OCI-LY3 (cell line): ENCODE results near the gene PREX1.

ENCODE experiments used
- H2AFZ ChIP-seq: fragments of 200-600, 300-600 bp; shearing (Covaris generic); 2 replicates; pipeline ENCODE4 v1.6.0; 2014; ENCODE audit warnings: antibody characterized with exemption, low read depth, low read length
- H3K27ac ChIP-seq: fragments of 200-600, 300-600 bp; sonication (generic); 2 replicates; pipeline ENCODE4 v1.5.1; 2014; ENCODE audit warnings: mild to moderate bottlenecking, low read length, moderate library complexity, mixed read lengths
- H3K27me3 ChIP-seq: fragments of 200-600, 300-600 bp; sonication (generic); 2 replicates; pipeline ENCODE4 v1.6.1; 2014; ENCODE audit warnings: low read depth, low read length, mixed read lengths
- H3K36me3 ChIP-seq: fragments of 200-600, 300-600 bp; sonication (generic); replicated peaks from 2 replicates; pipeline ENCODE3; 2014; ENCODE audit warnings: low read depth, low read length, mixed read lengths
- H3K4me1 ChIP-seq: fragments of 300-600, 200-600 bp; sonication (generic); 2 replicates; pipeline ENCODE4 v1.6.1; 2014; ENCODE audit warnings: low read length, mixed read lengths
- H3K4me2 ChIP-seq: fragments of 200-600, 300-600 bp; sonication (generic); 2 replicates; pipeline ENCODE4 v1.6.1; 2014; ENCODE audit warnings: low read length, mixed read lengths
- H3K4me3 ChIP-seq: fragments of 300-600, 200-600 bp; sonication (generic); 2 replicates; pipeline ENCODE4 v1.5.1; 2014; ENCODE audit warnings: antibody characterized with exemption, mild to moderate bottlenecking, low read length, moderate library complexity
- H3K79me2 ChIP-seq: fragments of 300-600, 200-600 bp; shearing (Covaris generic); 2 replicates; pipeline ENCODE4 v1.6.1; 2014; ENCODE audit warnings: mild to moderate bottlenecking, low read length, mixed read lengths
- H3K9ac ChIP-seq: fragments of 300-600, 200-600 bp; shearing (Covaris generic); 2 replicates; pipeline ENCODE4 v1.6.0; 2014; ENCODE audit warnings: mild to moderate bottlenecking, low read length, moderate library complexity
- H3K9me3 ChIP-seq: fragments of 200-600, 300-600 bp; shearing (Covaris generic); 2 replicates; pipeline ENCODE4 v1.6.1; 2014; ENCODE audit warnings: low read length, mixed read lengths; ENCODE audit not compliant: insufficient read depth
- H4K20me1 ChIP-seq: fragments of 200-600, 300-600 bp; sonication (generic); 2 replicates; pipeline ENCODE4 v1.6.1; 2016; ENCODE audit warnings: low read length, mixed read lengths; ENCODE audit not compliant: insufficient read depth
- EZH2phosphoT487 ChIP-seq: fragments of 200-600 bp; shearing (Covaris generic); IDR thresholded peaks from 2 replicates; pipeline ENCODE4 v1.6.1; 2018; ENCODE audit warnings: antibody characterized with exemption, mixed run types, low read depth
- TF ChIP-seq, protein P1 (sequence below): fragments of 200-600, 300-600 bp; sonication (generic); IDR thresholded peaks from 2 replicates; pipeline ENCODE4 v1.5.1; 2014; ENCODE audit warnings: antibody characterized with exemption, low read length, low read depth

Gene PREX1

DNA sequence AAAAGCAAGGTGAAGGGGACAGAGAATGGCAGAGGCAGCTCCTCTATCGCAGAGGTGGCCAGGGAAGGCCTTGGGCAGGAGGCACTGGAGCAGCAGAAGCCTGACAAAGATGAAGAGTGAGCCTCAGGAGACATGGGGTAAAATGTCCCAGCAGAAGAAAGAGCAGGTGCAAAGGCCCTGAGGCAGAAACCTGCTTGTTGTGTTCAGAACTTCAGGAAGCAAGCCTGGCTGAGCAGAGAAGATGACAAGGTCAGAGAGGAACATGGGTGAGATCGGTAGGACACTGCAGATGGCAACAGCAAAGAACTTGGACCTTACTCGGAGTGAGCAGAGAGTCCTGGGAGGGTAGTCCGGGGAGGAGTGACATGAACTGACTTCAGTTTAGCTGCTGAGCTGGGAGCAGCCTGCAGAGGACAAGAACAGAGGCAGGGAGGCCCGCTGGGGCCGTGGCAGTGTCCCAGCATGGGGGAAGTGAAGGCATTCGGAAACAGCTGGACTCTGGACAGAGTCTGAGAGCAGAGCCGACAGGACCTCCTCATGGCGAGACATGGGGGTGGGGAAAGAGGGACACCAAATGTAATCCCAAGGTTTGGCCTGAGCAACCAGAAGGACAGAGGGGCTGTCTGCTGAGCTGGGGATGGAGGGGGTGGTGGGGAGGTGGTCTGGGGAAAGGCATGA lies 106.3 kb downstream of the PREX1 start:
- Histone ChIP-seq H4K20me1 (0 out of 2 replicates have a peak, but pooled peaks cover 5% of the 10 kb centered on the region), H2AFZ (no peak overlapping the region), H3K9ac (no peak overlapping the region), H3K27me3 (no peaks in the 10 kb centered on the region), H3K27ac (no peak overlapping the region), H3K79me2 (no peaks in the 10 kb centered on the region), H3K4me2 (no peak overlapping the region), H3K36me3 (peaks cover 4% of the 10 kb centered on the region), H3K9me3 (no peaks in the 10 kb centered on the region), H3K4me3 (no peak overlapping the region), H3K4me1 (peaks cover 43% of the 10 kb centered on the region)
- TF ChIP-seq EZH2phosphoT487: no peak
- TF ChIP-seq, protein P1, sequence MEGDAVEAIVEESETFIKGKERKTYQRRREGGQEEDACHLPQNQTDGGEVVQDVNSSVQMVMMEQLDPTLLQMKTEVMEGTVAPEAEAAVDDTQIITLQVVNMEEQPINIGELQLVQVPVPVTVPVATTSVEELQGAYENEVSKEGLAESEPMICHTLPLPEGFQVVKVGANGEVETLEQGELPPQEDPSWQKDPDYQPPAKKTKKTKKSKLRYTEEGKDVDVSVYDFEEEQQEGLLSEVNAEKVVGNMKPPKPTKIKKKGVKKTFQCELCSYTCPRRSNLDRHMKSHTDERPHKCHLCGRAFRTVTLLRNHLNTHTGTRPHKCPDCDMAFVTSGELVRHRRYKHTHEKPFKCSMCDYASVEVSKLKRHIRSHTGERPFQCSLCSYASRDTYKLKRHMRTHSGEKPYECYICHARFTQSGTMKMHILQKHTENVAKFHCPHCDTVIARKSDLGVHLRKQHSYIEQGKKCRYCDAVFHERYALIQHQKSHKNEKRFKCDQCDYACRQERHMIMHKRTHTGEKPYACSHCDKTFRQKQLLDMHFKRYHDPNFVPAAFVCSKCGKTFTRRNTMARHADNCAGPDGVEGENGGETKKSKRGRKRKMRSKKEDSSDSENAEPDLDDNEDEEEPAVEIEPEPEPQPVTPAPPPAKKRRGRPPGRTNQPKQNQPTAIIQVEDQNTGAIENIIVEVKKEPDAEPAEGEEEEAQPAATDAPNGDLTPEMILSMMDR: no peak

DNA sequence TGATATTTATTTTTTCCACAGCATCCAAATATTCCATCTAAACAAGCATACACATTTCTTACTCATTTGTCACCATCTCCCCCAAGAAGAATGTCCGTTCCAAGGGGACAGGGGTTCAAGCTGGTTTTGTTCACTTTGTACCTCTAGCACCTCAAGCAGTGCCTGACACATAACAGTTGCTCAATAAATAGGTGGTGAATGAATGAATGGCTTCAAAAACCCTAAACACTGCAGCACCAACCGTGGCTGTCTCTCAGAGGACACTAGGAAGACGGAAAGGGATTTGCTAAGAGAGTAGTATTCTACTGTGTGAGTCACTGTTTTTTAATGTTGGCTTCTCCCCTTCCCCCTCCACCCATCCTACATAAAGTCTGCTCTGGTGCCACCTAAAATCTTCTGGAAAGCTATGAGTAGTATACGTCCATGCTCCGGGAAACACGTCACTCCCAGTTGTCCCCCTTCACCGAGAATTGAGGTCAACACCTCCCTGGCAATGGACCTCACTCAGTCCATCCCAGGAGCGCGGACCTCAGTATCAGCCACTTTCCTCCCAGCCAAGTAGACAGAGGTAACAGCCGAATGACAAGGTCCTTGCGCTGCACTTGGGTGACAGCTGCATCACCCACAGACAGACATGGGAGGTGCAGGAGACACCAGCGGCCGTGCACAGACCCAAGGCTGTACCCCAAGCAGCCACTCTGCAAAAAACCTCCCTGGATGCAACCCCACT lies 107.4 kb downstream of the PREX1 start:
- no peak for TF ChIP-seq EZH2phosphoT487
- TF ChIP-seq, protein P1: no peak
- Histone ChIP-seq H3K4me1 (peaks cover 45% of the 10 kb centered on the region), H2AFZ (no peak overlapping the region), H3K4me2 (no peak overlapping the region), H4K20me1 (0 out of 2 replicates have a peak, but pooled peaks cover 5% of the 10 kb centered on the region), H3K9me3 (no peaks in the 10 kb centered on the region), H3K27ac (no peak overlapping the region), H3K27me3 (no peaks in the 10 kb centered on the region), H3K9ac (no peak overlapping the region), H3K4me3 (no peak overlapping the region), H3K79me2 (no peaks in the 10 kb centered on the region), H3K36me3 (peaks cover under 1% of the 10 kb centered on the region)

DNA sequence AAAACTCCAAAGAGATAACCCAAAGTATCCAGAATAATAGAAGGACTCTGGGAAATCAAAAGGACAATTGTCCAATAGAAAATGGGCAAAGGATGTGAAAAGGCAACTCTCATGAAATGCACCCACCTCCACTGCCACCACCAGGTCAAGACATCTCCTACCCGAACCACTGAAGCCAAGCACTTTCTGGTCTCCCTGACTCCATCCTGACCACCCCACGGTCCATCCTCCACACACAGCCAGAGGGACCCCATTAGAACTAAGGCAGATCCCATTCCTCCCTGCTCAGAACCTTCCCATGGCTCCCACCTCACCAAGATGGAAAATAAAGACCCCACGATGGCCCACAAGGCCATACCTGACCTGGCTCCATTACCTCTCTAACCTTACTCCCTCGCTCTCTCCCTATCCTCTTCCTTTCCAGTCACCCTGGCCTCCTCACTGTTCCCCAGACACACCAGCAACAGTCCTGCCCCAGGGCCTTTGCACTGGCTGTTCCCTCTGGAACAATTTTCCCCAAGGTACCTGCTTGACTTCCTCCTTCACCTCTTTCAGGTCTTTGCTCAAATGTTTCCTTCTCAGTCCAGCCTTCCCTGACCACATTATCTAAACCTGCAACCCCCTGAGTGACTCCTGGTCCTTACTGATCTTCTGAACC lies 108.1 kb downstream of the PREX1 start:
- Histone ChIP-seq H2AFZ (no peak overlapping the region), H3K9ac (no peak overlapping the region), H3K4me2 (no peak overlapping the region), H3K36me3 (no peaks in the 10 kb centered on the region), H3K27ac (no peak overlapping the region), H3K27me3 (no peaks in the 10 kb centered on the region), H3K9me3 (no peaks in the 10 kb centered on the region), H3K4me1 (peaks cover 45% of the 10 kb centered on the region), H3K79me2 (no peaks in the 10 kb centered on the region), H3K4me3 (no peak overlapping the region), H4K20me1 (0 out of 2 replicates have a peak, but pooled peaks cover 5% of the 10 kb centered on the region)
- TF ChIP-seq, protein P1: no peak
- no peak for TF ChIP-seq EZH2phosphoT487
